KMS-11 (cell line): Measurements from ENCODE around the gene WDFY2.

ENCODE experiments used
- H2AFZ ChIP-seq: fragments of 200-600 bp; sonication (generic); 2 replicates; pipeline ENCODE4 v1.6.1; 2016; ENCODE audit warnings: antibody characterized with exemption, mixed run types, low read depth
- H3K27ac ChIP-seq: fragments of 200-600 bp; sonication (generic); 2 replicates; pipeline ENCODE4 v1.6.1; 2016; ENCODE audit warnings: mild to moderate bottlenecking, mixed run types
- H3K27me3 ChIP-seq: fragments of 200-600 bp; sonication (generic); 2 replicates; pipeline ENCODE4 v1.6.1; 2017; ENCODE audit warnings: mild to moderate bottlenecking, low read depth, mixed run types, moderate library complexity; ENCODE audit not compliant: insufficient read depth
- H3K36me3 ChIP-seq: fragments of 200-600 bp; sonication (generic); 2 replicates; pipeline ENCODE4 v1.6.1; 2017; ENCODE audit warnings: mild to moderate bottlenecking, mixed run types; ENCODE audit not compliant: insufficient read depth
- H3K4me1 ChIP-seq: fragments of 200-600 bp; sonication (generic); 2 replicates; pipeline ENCODE4 v1.6.1; 2016; ENCODE audit warnings: mild to moderate bottlenecking, low read depth, mixed run types; ENCODE audit not compliant: poor library complexity, severe bottlenecking
- H3K4me2 ChIP-seq: fragments of 200-600 bp; sonication (generic); 2 replicates; pipeline ENCODE4 v1.7.0; 2016; ENCODE audit warnings: mild to moderate bottlenecking, mixed run types
- H3K4me3 ChIP-seq: fragments of 200-600 bp; sonication (generic); IDR thresholded peaks from 2 replicates; pipeline ENCODE4 v1.6.1; 2017; ENCODE audit warnings: low read depth, low read length, mixed read lengths; ENCODE audit not compliant: insufficient read depth
- H3K79me2 ChIP-seq: fragments of 200-600 bp; sonication (generic); 2 replicates; pipeline ENCODE4 v1.6.1; 2016; ENCODE audit warnings: low read depth, mixed run types; ENCODE audit not compliant: insufficient read depth
- H3K9ac ChIP-seq: fragments of 200-600 bp; sonication (generic); 2 replicates; pipeline ENCODE4 v1.6.1; 2016; ENCODE audit warnings: mild to moderate bottlenecking, mixed run types
- H4K20me1 ChIP-seq: fragments of 200-600 bp; sonication (generic); 2 replicates; pipeline ENCODE4 v1.6.1; 2016; ENCODE audit warnings: mild to moderate bottlenecking, mixed run types; ENCODE audit not compliant: insufficient read depth
- TF ChIP-seq, protein P1 (sequence below): fragments of 200-600 bp; sonication (generic); conservative IDR thresholded peaks from 2 replicates; pipeline ENCODE4 v1.6.1; 2017; ENCODE audit warnings: low read depth, mild to moderate bottlenecking, antibody characterized with exemption, low read length, moderate library complexity, mixed read lengths

The WDFY2 gene

DNA sequence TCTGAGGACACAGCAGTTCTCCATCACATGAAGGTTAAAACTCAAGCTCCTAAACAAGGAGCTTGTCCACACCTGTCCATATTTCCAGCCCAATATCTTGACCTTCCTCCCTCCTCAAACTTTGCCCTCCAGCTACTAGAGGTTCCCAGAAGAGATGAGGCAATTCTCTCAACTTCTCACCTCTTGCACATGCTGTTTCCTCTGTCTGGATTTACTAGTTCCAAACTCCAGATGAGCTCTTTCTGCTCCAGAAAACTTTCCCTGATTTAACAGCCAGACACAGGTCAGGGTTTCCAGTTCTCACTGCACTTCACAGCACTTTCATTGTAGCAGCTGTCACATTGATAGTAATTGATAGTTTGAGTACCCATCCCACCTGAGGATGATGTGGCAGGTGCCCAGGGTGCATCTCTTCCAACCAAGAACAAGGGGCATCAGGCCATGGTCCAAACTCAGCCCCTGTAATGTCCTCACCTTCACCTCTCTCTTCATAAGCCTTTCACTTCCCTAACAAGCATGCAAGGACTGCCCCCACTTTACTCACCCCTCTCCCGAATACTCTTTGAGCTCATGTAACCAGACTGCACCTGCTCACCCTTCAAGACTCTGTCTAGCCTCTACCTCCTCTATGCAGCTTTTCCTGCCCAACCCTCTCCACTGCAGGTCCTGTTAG lies 3.0 kb upstream of the WDFY2 start:
- Histone ChIP-seq H3K79me2 (no peaks in the 10 kb centered on the region), H3K4me2 (no peak overlapping the region), H4K20me1 (no peaks in the 10 kb centered on the region), H2AFZ (no peak overlapping the region), H3K27me3 (no peaks in the 10 kb centered on the region), H3K9ac (no peak overlapping the region), H3K27ac (no peak overlapping the region), H3K4me3 (no peak overlapping the region), H3K36me3 (no peaks in the 10 kb centered on the region), H3K4me1 (peaks cover 5% of the 10 kb centered on the region)
- TF ChIP-seq, protein P1, sequence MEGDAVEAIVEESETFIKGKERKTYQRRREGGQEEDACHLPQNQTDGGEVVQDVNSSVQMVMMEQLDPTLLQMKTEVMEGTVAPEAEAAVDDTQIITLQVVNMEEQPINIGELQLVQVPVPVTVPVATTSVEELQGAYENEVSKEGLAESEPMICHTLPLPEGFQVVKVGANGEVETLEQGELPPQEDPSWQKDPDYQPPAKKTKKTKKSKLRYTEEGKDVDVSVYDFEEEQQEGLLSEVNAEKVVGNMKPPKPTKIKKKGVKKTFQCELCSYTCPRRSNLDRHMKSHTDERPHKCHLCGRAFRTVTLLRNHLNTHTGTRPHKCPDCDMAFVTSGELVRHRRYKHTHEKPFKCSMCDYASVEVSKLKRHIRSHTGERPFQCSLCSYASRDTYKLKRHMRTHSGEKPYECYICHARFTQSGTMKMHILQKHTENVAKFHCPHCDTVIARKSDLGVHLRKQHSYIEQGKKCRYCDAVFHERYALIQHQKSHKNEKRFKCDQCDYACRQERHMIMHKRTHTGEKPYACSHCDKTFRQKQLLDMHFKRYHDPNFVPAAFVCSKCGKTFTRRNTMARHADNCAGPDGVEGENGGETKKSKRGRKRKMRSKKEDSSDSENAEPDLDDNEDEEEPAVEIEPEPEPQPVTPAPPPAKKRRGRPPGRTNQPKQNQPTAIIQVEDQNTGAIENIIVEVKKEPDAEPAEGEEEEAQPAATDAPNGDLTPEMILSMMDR, result no peak

DNA sequence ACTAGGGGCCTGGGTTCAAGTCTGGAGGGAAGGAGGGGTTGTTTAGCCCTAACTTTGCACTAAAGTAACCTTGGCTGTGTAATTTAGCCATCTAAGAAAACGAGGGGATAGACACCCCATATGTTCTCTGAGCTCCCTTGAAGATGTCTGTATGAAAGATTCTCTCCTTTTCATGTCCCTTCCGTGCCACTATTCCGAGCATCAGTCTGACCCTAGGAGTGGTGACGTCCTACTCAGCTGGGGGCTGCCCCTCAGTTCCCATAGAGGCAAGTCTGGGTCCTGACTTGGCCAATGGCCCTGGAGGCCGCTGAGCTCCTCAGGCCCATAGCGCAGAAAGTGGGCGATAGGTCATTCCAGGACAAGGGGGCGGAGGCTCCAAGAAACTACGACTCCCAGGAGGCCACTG lies 790 bp upstream of the WDFY2 start:
- H3K9ac ChIP-seq, result no peak overlapping the region; the same call in 1 of the 2 replicates
- no peak overlapping the region for H3K4me3 ChIP-seq
- peaks cover 14% of the 10 kb centered on the region for H3K4me1 ChIP-seq
- H3K27ac ChIP-seq, result peak overlapping the region; percentile 50; the same call in 1 of the 2 replicates
- H3K27me3 ChIP-seq, result no peaks in the 10 kb centered on the region
- no peaks in the 10 kb centered on the region for H3K36me3 ChIP-seq
- H3K79me2 ChIP-seq, result no peaks in the 10 kb centered on the region
- no peaks in the 10 kb centered on the region for H4K20me1 ChIP-seq
- H2AFZ ChIP-seq, result peak overlapping the region; percentile 71
- H3K4me2 ChIP-seq, result peak overlapping the region; percentile 63; the same call in 1 of the 2 replicates
- TF ChIP-seq, protein P1, result no peak

DNA sequence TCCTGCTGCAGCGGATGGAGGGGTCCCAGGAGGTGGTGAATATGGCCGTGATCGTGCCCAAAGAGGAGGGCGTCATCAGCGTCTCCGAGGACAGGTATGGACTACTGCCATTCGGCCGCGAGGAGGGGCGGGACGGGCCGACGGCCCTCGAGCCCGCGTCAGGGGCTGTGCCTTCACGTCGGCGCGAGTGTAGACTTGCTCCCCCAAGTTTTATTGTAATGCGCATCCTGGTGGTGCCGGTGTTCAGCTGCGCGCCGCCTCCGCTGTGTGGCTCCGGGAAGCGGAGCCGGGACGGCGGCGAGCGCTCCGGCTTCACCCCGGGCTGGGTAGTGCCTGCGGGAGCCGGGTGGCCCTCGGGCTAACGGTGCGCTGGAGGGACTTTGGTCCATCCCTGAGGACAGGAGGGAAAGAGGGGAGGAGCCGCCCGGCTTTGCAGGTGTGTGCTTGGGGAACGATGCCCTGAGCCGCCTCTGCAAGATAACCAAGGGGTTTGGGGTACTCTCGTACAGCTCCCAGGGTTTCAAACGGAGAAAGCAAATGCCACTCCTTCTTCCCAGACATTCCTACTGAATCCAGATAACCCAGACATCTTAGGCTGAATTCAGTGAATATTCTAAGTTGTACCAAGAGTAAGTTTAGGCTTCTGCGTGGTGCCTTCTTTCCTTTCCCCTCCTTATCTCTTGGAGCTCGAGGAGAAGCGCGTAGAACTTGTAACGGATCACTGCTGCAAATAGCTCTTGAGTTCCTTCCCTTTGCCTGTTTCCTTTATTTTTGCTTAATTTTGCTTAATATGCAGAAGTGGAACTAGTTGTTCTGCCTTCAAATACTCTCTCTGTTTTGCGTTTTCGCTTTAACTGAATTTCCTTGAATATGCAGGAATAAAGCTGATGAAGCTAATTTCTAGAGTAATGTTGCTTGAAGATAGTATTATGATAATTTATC lies 740 bp downstream of the WDFY2 start:
- Histone ChIP-seq H3K4me3 (no peak overlapping the region), H3K27ac (no peak overlapping the region), H3K27me3 (no peaks in the 10 kb centered on the region), H2AFZ (peak overlapping the region; percentile 87), H4K20me1 (no peaks in the 10 kb centered on the region), H3K36me3 (no peaks in the 10 kb centered on the region), H3K4me2 (peak overlapping the region; percentile 88), H3K4me1 (peaks cover 16% of the 10 kb centered on the region), H3K79me2 (no peaks in the 10 kb centered on the region), H3K9ac (peak overlapping the region; percentile 23; the same call in 1 of the 2 replicates)
- TF ChIP-seq, protein P1, result no peak

DNA sequence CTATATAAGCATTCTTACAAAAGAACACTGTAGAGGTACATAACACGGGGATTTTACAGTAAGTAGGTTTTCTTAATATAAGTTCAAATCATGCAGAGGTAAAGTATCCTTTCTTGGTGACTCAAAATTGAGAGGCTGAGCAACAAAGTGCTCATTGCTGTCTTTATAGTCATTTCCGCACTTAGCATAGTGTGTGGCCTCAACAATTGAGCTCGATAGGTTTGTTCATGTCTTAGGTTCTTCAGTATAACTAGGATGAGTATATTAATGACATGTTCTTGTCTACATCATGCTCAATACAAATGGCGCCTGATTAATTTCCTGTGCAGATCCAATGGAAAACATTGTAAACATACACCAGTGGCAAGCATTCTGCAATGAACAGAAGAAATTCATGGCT lies 1.4 kb downstream of the WDFY2 start:
- H3K4me2 ChIP-seq, result peak overlapping the region; percentile 88
- H3K27ac ChIP-seq, result no peak overlapping the region
- H2AFZ ChIP-seq, result no peak overlapping the region
- peaks cover 23% of the 10 kb centered on the region for H3K4me1 ChIP-seq
- no peaks in the 10 kb centered on the region for H3K36me3 ChIP-seq
- H3K9ac ChIP-seq, result no peak overlapping the region
- no peaks in the 10 kb centered on the region for H3K27me3 ChIP-seq
- no peaks in the 10 kb centered on the region for H3K79me2 ChIP-seq
- H4K20me1 ChIP-seq, result no peaks in the 10 kb centered on the region
- TF ChIP-seq, protein P1, result no peak
- H3K4me3 ChIP-seq, result no peak overlapping the region
